GM23338 (cell line): Measurements from ENCODE around the gene DXO.

Experiments
- CREB1 ChIP-seq: fragments of 250-450 bp; sonication (Bioruptor Pico); IDR thresholded peaks from 2 replicates; pipeline ENCODE4 v1.5.0; 2020; ENCODE audit warnings: low read depth, mild to moderate bottlenecking, moderate library complexity
- CTCF ChIP-seq, 2 experiments: fragments of 200-600 bp in 1 of 2; sonication (generic) in 1 of 2; conservative IDR thresholded peaks; 2 replicates each; pipeline versions ENCODE4 v1.5.1 to v1.6.1; 2016 to 2017; ENCODE audit warnings: antibody characterized with exemption in 2 of 2, low read depth in 2 of 2, mild to moderate bottlenecking in 2 of 2, moderate library complexity in 1 of 2
- EZH2phosphoT487 ChIP-seq: fragments of 200-600 bp; sonication (generic); IDR thresholded peaks from one replicate; pipeline ENCODE4 v1.8.1; 2018; ENCODE audit warnings: antibody characterized with exemption; ENCODE audit not compliant: unreplicated experiment
- NANOG ChIP-seq: IDR thresholded peaks from 2 replicates; pipeline ENCODE4 v1.6.1; 2016; ENCODE audit warnings: antibody characterized with exemption, borderline replicate concordance
- POLR2AphosphoS5 ChIP-seq: IDR thresholded peaks from 2 replicates; pipeline ENCODE4 v1.6.1; 2016; ENCODE audit warnings: antibody characterized with exemption, low read depth

- no peak for TF ChIP-seq CTCF (conservative IDR thresholded peaks at IDR 0.05; ENCODE audit: low read depth in 2 of 2)
- TF ChIP-seq NANOG: no peak
- no peak for TF ChIP-seq EZH2phosphoT487
- no peak for TF ChIP-seq POLR2AphosphoS5
- no peak for TF ChIP-seq CREB1
Observed at GRCh38 chr6:31947070-31947675, 24.8 kb downstream of the DXO start.
